GM12872 (cell line): ENCODE measurements around the gene INAVA.

Source experiments
- TF ChIP-seq, protein P1 (sequence below): IDR thresholded peaks from 3 replicates; pipeline ENCODE4 v1.5.1; 2011; ENCODE audit warnings: low read depth, mild to moderate bottlenecking, low read length, moderate library complexity; ENCODE audit not compliant: insufficient read depth

Gene INAVA

DNA sequence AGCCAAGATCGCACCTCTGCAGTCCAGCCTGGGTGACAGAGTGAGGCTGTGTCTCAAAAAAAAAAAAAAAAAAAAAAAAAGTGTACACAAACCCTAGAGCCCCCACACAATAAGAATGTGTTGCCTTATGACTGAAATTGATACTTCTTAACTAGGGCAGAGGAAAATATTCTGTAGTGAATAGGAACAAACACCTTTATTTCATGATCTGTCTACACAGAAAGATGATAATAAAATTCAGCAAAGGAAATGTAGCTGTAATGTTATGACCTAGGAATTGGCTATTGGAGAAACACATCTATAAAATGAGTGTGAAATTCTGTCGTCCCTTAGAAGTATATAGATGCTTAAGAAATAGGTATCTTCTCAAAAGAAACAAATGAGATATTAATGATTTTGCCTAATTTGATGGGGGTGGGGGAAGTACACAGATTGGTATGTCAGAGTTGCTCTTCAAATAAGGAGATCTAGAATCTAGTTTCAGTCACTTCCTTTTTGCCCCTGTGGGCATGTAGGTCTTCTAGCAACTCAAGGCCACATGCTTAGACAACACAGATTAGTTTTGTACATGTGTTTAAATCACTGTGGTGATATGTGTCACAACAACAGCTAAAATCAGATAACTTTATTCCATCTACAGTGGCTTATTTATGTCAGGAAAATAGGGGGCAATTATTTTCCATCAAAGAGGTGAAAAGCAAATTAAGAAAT, 32.6 kb upstream of the INAVA start:
- TF ChIP-seq, protein P1, sequence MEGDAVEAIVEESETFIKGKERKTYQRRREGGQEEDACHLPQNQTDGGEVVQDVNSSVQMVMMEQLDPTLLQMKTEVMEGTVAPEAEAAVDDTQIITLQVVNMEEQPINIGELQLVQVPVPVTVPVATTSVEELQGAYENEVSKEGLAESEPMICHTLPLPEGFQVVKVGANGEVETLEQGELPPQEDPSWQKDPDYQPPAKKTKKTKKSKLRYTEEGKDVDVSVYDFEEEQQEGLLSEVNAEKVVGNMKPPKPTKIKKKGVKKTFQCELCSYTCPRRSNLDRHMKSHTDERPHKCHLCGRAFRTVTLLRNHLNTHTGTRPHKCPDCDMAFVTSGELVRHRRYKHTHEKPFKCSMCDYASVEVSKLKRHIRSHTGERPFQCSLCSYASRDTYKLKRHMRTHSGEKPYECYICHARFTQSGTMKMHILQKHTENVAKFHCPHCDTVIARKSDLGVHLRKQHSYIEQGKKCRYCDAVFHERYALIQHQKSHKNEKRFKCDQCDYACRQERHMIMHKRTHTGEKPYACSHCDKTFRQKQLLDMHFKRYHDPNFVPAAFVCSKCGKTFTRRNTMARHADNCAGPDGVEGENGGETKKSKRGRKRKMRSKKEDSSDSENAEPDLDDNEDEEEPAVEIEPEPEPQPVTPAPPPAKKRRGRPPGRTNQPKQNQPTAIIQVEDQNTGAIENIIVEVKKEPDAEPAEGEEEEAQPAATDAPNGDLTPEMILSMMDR = no peak

DNA sequence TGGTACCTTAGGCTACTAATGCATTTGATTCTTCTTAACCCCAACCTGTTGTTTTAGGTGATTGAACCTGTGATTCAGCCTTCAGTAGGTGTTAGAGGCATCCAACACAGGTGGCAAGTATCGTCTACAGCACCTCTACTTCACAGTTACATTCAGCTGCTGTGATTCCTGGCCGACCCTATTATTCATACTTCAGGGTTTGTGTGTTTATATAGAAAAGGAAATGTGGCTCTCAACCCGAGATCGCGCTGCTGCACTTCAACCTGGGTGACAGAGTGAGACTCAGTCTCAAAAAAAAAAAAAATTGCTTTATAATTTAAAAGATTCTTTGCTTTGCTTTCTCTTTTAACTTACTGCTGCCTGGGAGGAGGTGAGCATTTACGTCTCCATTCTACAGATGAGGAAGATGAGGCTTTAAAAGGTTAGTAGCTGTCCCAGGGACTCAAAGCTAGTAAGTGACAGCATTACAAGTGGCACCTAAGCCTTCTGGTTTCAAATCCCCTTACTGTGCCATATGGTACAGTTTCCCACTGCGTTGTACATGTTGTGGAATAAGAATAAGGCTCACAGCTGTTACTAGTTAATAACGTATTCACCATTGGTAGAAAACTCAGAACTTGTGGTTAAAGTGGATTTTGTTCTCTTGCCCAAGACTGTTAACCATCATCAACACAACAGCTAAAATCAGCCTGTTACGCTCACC, 31.8 kb upstream of the INAVA start:
- TF ChIP-seq, protein P1 = no peak

DNA sequence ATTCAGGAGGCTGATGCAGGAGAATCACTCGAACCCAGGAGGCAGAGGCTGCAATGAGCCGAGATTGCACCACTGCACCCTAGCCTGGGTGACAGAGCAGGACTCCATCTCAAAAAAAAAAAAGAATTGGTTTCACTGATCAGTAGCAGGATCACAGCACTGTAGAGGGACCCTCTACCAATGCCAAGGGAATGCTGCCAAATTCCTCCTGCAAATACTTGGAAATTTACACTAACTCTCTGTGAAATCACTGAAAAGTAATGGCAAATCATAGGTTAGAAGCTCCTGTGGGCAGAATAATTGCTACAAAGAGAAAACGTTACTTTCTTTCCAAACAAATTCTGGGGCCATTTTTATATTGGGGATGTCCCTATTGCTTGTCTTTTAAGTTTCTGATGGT, 28.6 kb upstream of the INAVA start:
- TF ChIP-seq, protein P1 = no peak

DNA sequence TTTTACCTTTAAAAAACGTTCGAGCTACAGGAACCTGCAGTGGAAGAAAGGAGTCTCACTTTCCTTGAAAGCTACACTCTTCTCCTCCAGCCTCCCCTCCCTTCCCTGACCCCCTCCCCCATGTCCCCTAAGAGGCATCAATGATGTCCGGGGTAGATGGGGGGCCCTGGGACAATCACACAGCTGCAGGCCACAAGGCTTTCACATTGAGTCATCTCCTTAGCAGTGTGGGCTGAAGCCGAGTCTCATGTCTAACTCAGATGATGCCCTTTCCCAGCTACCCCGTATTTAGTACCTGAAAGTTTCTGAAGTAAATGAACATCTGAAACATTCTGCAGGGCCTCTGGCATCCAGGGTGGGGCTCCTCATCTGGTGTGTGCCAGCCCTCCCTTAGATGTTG, 28.2 kb upstream of the INAVA start:
- TF ChIP-seq, protein P1 = no peak

DNA sequence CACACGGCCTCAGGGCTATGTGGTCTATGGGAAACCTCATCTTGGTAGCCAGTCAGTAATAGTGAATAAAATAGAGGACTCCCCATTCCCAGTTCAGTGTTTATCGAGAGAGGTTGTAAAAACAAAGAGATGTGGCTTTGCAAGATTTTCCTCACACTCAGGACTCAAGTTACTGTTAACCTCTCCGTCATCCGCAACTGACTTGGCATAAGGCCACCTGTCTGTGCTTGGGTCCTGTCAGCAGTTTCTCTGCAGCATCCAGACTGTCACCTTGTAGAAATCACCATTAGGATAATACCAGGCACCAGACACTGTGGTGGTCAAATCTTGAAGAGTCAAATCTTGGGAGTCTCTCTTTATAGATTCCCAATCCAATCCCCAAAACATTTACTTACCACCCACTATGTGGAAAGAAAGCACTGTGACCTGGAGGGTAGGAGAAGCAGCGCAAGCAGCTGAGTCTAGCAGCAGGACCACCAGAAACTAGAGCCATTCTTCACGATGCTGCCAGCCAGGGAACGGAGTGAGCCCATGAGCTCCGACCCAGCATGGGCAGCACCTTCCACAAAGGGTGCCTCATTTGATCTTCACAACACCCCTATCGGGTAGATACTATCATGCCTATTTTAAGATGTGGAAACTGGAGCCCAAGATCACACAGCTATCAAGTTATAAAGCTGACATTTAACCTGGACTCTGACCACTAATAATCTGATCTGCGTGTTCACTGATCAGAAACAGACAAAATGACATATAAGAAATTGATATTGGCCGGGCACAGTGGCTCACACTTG, 27.5 kb upstream of the INAVA start:
- TF ChIP-seq, protein P1 = no peak

DNA sequence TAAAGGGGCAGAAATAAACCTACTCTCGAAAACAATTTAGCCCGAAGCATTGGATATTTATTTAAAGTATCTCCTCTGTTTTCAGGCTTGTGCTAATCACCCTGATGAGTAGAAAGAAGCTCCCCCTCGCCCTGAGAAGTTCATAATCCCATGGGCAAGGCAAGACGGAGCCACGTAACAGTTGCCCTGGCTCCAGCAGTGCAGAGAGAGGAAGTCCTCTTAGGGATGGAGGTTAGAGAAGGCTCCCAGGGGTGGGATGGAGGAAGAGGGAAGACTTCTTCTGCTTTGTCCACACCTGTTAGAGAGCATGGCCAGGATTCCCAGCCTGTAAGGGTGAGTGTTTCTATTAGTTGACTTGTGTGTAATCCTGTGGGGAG, 25.3 kb upstream of the INAVA start:
- TF ChIP-seq, protein P1 = no peak

DNA sequence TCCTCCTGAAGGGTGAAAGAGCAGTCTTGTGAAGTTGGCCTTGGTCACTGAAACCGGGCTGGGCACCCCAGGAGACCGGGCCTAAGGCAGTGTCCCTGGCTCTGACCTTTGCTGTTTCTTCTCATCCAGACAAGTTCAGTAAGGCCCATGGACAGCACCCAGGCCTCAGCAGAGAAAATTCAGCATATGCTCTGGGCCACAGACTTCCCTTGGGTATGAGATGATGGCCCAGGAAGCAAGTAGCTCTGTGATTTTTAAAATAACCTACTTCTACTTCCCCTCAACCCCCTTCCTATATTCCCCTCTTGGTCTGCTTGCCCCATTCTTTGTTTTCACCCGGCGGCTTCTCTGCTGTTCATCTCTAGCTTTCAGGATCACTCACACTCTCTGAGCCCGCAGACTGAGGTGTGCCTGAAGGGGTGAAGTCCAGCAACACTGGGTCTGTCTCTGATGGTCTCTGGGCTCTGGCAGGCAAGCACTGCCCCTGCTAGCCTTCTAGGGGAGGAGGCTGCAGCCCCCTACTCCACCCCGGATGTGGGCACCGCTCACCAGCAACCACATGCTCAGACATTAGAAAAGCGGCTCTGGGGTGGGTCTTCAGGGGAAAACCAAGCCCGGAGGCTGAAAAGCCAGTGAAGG, 24.8 kb upstream of the INAVA start:
- TF ChIP-seq, protein P1 = no peak
